BJ (cell line): ENCODE results near the gene TMEM132C. TPM values are rescaled to one million over a fixed set of nuclear protein-coding genes. Genes with fewer than 3 reads are reported as not detected.

ENCODE experiments used
- CTCF ChIA-PET: fragments of 350-600 bp; formaldehyde crosslinking; extraction: SDS; loops from one replicate; lab custom pipeline; 2021; ENCODE audit warnings: antibody characterized with exemption, inconsistent platforms; lab: Yijun Ruan, JAX
- POLR2A ChIA-PET: fragments of 300-600 bp; sonication (Branson Sonifier 250); formaldehyde crosslinking; extraction: SDS; loops from one replicate; lab custom pipeline; 2021; ENCODE audit warnings: antibody characterized with exemption; lab: Charles Lee
- DNase-seq: peaks from one replicate; pipeline ENCODE4 v3.0.0-alpha.2; 2011; ENCODE audit warnings: low read depth
- H3K27me3 ChIP-seq: 2 replicates; pipeline ENCODE4 v1.6.0; 2011; ENCODE audit warnings: low read length; ENCODE audit not compliant: control insufficient read depth, insufficient read depth
- H3K36me3 ChIP-seq: 2 replicates; pipeline ENCODE4 v1.5.1; 2011; ENCODE audit warnings: low read length; ENCODE audit not compliant: control insufficient read depth, insufficient read depth
- H3K4me3 ChIP-seq: 2 replicates; pipeline ENCODE4 v1.5.1; 2011; ENCODE audit warnings: low read depth, mild to moderate bottlenecking, control low read depth, low read length
- polyA plus RNA-seq: library from polyadenylated mRNA; depleted of rRNA; stranded (reverse); fragments of >200 nt; gene quantifications from 2 replicates; pipeline ENCODE4 v1.2.3, GENCODE V29; 2011
- TF ChIP-seq, protein P1 (sequence below): IDR thresholded peaks from 2 replicates; pipeline ENCODE4 v1.5.1; 2011; ENCODE audit warnings: low read depth, mild to moderate bottlenecking, control low read depth, inconsistent platforms, low read length, moderate library complexity; ENCODE audit not compliant: insufficient read depth

Gene TMEM132C
- polyA plus RNA-seq, 1 experiment, result not detected

GRCh38 chr12:128267651-128268378 is 845 bp downstream of the TMEM132C start:
- ChIA-PET CTCF (no interaction called here), POLR2A (no interaction called here)
- no peak for DNase-seq
- no peaks in the 10 kb centered on the region for H3K36me3 ChIP-seq
- no peak overlapping the region for H3K4me3 ChIP-seq
- TF ChIP-seq, protein P1, sequence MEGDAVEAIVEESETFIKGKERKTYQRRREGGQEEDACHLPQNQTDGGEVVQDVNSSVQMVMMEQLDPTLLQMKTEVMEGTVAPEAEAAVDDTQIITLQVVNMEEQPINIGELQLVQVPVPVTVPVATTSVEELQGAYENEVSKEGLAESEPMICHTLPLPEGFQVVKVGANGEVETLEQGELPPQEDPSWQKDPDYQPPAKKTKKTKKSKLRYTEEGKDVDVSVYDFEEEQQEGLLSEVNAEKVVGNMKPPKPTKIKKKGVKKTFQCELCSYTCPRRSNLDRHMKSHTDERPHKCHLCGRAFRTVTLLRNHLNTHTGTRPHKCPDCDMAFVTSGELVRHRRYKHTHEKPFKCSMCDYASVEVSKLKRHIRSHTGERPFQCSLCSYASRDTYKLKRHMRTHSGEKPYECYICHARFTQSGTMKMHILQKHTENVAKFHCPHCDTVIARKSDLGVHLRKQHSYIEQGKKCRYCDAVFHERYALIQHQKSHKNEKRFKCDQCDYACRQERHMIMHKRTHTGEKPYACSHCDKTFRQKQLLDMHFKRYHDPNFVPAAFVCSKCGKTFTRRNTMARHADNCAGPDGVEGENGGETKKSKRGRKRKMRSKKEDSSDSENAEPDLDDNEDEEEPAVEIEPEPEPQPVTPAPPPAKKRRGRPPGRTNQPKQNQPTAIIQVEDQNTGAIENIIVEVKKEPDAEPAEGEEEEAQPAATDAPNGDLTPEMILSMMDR, result no peak
- H3K27me3 ChIP-seq, result no peaks in the 10 kb centered on the region

DNA sequence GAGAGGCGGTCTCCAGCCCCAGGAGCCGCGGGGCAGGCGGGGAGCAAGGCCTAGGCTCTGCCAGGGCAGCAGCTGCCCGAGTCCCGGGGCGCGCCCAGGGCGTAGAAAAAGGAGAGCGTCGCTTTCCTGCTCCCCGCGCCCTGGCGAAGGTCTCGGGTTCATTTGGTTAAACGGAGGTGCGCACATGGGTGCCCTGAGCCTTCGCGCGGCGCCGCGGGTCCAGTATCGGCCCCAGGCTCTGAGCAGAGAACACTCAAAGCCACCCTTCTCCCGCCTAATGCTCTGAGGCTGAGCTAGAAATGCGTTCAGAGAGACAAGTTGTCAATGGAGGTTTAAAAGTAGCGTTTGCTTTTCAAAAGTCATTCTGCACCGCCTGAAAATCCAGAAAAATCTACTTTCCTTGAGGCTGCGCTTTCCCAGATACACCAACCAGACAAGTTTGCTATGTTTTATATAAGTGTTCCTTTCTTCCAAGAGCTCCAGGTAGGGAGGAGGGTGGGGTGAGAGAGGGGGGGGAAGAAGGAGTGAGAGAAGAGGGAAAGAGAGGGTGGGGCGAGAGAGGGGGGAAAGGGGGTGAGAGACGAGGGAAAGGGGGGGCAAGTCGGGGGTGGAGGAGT is 1.5 kb downstream of the TMEM132C start:
- POLR2A ChIA-PET, result no interaction called here
- TF ChIP-seq, protein P1, result no peak
- CTCF ChIA-PET, result no interaction called here
- no peak for DNase-seq
- Histone ChIP-seq H3K4me3 (no peak overlapping the region), H3K27me3 (no peaks in the 10 kb centered on the region), H3K36me3 (no peaks in the 10 kb centered on the region)

DNA sequence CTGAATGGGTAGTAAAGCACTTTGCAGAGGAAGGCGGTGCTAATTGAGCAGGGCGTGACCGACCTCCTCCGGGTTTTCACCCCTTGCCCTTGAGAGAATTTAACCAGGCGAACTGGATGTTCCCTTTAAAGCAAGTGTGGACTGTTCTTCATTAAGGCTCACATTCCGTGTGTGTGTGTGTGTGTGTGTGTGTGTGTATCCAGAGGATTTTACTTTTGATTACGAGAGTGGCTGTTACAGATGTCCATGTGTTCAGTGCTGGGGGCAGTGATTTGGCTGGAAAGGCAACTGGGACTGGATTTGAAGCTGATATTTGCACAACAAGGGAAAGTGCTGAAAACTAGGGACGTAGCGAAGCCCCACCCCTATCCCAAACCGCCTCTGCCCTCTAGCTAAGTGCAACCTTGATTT is 2.2 kb downstream of the TMEM132C start:
- ChIA-PET CTCF (no interaction called here), POLR2A (no interaction called here)
- Histone ChIP-seq H3K4me3 (no peak overlapping the region), H3K36me3 (no peaks in the 10 kb centered on the region), H3K27me3 (no peaks in the 10 kb centered on the region)
- TF ChIP-seq, protein P1, result no peak
- DNase-seq, result no peak

GRCh38 chr12:128276471-128276870 is 9.5 kb downstream of the TMEM132C start:
- no peak for DNase-seq
- POLR2A ChIA-PET, result no interaction called here
- CTCF ChIA-PET, result no interaction called here
- no peak overlapping the region for H3K4me3 ChIP-seq
- no peaks in the 10 kb centered on the region for H3K27me3 ChIP-seq
- H3K36me3 ChIP-seq, result no peaks in the 10 kb centered on the region
- TF ChIP-seq, protein P1, result no peak

DNA sequence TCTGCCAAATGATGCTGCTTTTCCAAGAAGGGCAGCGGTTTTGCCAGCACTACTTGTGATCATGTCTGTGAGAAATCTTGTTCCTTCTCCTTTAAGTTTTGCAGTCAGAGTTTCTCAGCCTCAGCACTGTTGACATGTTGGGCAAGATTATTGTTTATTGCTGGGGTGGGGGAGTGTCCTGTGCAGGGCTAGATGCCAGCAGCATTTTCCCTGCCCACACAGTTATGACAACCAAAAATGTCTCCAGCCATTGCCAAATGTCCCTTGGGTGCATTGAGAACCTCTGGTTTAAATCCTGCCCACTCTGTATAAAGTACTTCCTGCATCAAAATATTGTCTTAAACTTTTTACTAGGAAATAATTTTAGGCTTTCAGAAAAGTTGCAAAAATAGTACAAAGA is 20.0 kb downstream of the TMEM132C start:
- no peak for DNase-seq
- Histone ChIP-seq H3K36me3 (no peaks in the 10 kb centered on the region), H3K27me3 (no peaks in the 10 kb centered on the region), H3K4me3 (no peak overlapping the region)
- POLR2A ChIA-PET, result no interaction called here
- CTCF ChIA-PET, result no interaction called here
- TF ChIP-seq, protein P1, result no peak
